Naive B cell (primary cell): Measurements from ENCODE around the gene SMIM45.

Experiments used
- ATAC-seq, 2 donors: fragments of 150-1000 bp; cut with Tn5 transposase; 2 replicates each; pipeline ENCODE4 v1.10.0; 2021; ENCODE audit warnings: low read depth in 2 of 2, mild to moderate bottlenecking in 2 of 2, moderate library complexity in 2 of 2
- DNase-seq: peaks from one replicate; pipeline ENCODE4 v3.0.0; 2022
- H3K27ac Mint-ChIP-seq, 6 donors: one replicate each; pipeline ENCODE4 v1.8.0; 2020 to 2022; ENCODE audit warnings: mild to moderate bottlenecking in 6 of 6, mixed read lengths in 6 of 6, moderate library complexity in 5 of 6, inconsistent platforms in 2 of 6
- H3K27me3 Mint-ChIP-seq, 3 donors: one replicate each; pipeline ENCODE4 v1.8.0; 2021 to 2022; ENCODE audit warnings: mixed read lengths in 3 of 3, mild to moderate bottlenecking in 1 of 3
- H3K36me3 Mint-ChIP-seq, 2 donors: one replicate each; pipeline ENCODE4 v1.8.0; 2020 to 2022; ENCODE audit warnings: mixed read lengths in 2 of 2, inconsistent platforms in 1 of 2, mild to moderate bottlenecking in 1 of 2
- H3K4me1 Mint-ChIP-seq, 3 donors: one replicate each; pipeline ENCODE4 v1.8.0; 2020 to 2022; ENCODE audit warnings: mixed read lengths in 3 of 3, inconsistent platforms in 1 of 3, mild to moderate bottlenecking in 1 of 3, moderate library complexity in 1 of 3
- H3K4me3 Mint-ChIP-seq, 8 donors: one replicate each; pipeline ENCODE4 v1.8.0; 2020 to 2022; ENCODE audit warnings: mild to moderate bottlenecking in 8 of 8, mixed read lengths in 8 of 8, moderate library complexity in 8 of 8, inconsistent platforms in 2 of 8
- H3K9me3 Mint-ChIP-seq, 7 donors: one replicate each; pipeline ENCODE4 v1.8.0; 2020 to 2022; ENCODE audit warnings: mixed read lengths in 7 of 7, mild to moderate bottlenecking in 5 of 7, inconsistent platforms in 2 of 7, moderate library complexity in 1 of 7

Gene SMIM45

GRCh38 chr22:41919357-41920224 lies 32.4 kb upstream of the SMIM45 start:
- H3K36me3 Mint-ChIP-seq: peaks cover 0 to under 1% of the 10 kb centered on the region in 2 donors
- peak overlapping the region; percentile 97 to 100 (median 99) for H3K27ac Mint-ChIP-seq
- peak; percentile 43 to 49 for ATAC-seq
- H3K4me3 Mint-ChIP-seq: peak overlapping the region; percentile 79 to 98 (median 87)
- DNase-seq: peak; percentile 88
- H3K9me3 Mint-ChIP-seq: no peaks in the 10 kb centered on the region
- H3K27me3 Mint-ChIP-seq: peaks cover 0 to 11% (median 0%) of the 10 kb centered on the region in 3 donors
- H3K4me1 Mint-ChIP-seq: peaks cover 44 to 87% (median 81%) of the 10 kb centered on the region in 3 donors

DNA sequence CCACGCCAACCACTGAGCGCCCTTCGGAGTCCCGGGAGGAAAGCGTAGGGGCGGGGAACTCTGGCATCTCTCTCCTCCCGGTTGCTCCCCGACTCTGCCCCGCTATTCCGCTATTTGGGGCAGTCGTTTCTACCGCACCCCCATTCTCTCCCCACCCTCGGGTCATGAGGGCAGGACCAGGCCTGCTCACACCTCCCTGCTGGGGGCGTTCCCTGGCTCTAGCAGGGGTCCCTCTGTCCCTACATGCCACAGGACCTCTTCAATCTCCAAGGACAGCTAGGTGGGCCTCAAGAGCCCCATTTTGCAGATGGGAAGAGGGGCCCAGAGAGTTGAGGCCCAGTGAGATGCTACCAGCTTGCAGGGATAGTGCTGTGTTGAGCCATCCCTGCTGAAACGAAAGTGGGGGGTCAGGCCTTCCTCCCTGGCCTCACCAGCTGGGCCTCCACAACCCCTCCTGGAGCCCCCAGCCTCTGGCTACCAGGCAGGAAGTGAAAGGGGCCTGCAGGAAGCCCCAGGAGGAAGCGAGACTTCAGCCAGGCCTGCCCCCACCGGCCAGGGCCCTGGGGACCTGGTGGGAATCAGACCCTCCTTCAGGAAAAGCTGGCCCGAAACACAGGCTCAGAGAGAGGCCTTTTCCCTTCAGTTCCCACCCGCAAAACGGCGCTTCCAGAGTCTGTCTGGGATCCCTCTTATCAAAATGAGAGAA lies 31.5 kb upstream of the SMIM45 start:
- Mint-ChIP-seq H3K27ac (peak overlapping the region; percentile 97 to 100 (median 99)), H3K36me3 (peaks cover 5 to 8% of the 10 kb centered on the region in 2 donors), H3K9me3 (no peaks in the 10 kb centered on the region), H3K4me1 (peaks cover 47 to 89% (median 87%) of the 10 kb centered on the region in 3 donors), H3K27me3 (peaks cover 0 to 11% (median 0%) of the 10 kb centered on the region in 3 donors), H3K4me3 (peak overlapping the region; percentile 79 to 98 (median 87))
- ATAC-seq (peak; percentile 10 to 15), DNase-seq (peak; percentile 81)

DNA sequence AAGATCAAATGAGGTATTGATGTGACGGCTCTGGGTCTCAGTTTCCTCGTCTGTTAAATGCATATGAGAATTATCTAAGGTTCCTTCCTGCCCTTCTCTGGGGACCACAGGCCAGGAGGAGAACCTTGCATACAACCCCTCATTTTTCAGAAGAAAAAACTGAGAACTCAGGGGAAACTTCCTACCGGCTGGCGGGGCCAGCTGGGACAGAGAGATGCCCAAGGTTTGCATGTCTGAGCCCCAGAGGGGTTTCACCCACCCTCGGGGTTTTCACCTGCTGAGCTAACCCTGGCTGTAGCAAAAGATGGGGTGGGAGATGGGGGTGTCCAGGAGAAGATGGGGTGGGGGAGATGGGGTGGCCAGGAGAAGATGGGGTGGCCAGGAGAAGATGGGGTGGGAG lies 29.6 kb upstream of the SMIM45 start:
- no peak for ATAC-seq
- Mint-ChIP-seq H3K4me1 (peaks cover 37 to 82% (median 78%) of the 10 kb centered on the region in 3 donors), H3K36me3 (peaks cover 5 to 15% of the 10 kb centered on the region in 2 donors), H3K27ac (peak overlapping the region; percentile 97 to 100 (median 99)), H3K9me3 (no peaks in the 10 kb centered on the region), H3K27me3 (no peaks in the 10 kb centered on the region), H3K4me3 (peak overlapping the region; percentile 54 to 98 (median 82))
- DNase-seq: no peak

DNA sequence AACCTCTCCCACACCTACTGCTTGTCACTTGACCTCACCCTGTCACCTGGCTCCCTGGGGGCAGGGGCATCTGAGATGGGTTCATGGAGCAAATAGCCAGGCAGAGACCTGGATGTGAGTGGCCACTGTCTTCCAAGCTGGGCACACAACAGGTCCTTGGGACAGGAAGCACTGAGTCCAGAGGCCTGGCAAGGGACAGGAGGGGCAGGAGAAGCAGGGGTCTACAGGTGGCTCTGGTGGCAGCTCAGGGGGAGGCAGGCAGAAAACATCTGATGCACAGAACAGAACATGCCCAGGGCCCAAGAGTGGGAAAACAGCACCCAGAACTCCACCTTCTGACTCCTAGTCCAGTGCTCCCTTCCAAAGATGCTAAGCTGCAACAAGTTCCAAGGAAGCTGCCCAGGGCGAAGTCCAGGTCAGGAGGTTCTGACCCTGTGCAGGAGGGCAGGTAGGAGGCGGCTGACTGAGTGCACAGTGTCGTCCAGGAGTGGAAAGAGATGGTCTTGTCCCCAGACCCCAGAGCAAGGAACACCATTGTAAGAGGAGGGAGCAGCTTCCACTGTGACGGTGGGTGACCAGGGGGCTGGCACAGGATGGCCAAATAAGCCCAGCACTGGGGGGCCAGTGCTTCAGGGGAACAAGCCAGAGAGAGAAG lies 28.9 kb upstream of the SMIM45 start:
- Mint-ChIP-seq H3K4me3 (peak overlapping the region; percentile 68 to 98 (median 96)), H3K4me1 (peaks cover 38 to 82% (median 78%) of the 10 kb centered on the region in 3 donors), H3K36me3 (peaks cover 5 to 15% of the 10 kb centered on the region in 2 donors), H3K9me3 (no peaks in the 10 kb centered on the region), H3K27me3 (no peaks in the 10 kb centered on the region), H3K27ac (peak overlapping the region; percentile 97 to 100 (median 99))
- ATAC-seq (no peak), DNase-seq (no peak)

- ATAC-seq (no peak), DNase-seq (no peak)
- H3K36me3 Mint-ChIP-seq: peaks cover 5 to 15% of the 10 kb centered on the region in 2 donors
- no peaks in the 10 kb centered on the region for H3K27me3 Mint-ChIP-seq
- peak overlapping the region; percentile 96 to 100 (median 99) for H3K27ac Mint-ChIP-seq
- H3K9me3 Mint-ChIP-seq: no peaks in the 10 kb centered on the region
- H3K4me1 Mint-ChIP-seq: peaks cover 41 to 82% (median 78%) of the 10 kb centered on the region in 3 donors
- H3K4me3 Mint-ChIP-seq: peak overlapping the region; percentile 89 to 98 (median 96)
Measured at GRCh38 chr22:41923595-41924276, 28.2 kb upstream of the SMIM45 start.

GRCh38 chr22:41925783-41926460 lies 26.0 kb upstream of the SMIM45 start:
- Mint-ChIP-seq H3K4me1 (peaks cover 44 to 83% (median 75%) of the 10 kb centered on the region in 3 donors), H3K9me3 (no peaks in the 10 kb centered on the region), H3K36me3 (peaks cover 5 to 15% of the 10 kb centered on the region in 2 donors), H3K27me3 (no peaks in the 10 kb centered on the region), H3K4me3 (peak overlapping the region; percentile 89 to 98 (median 96)), H3K27ac (peak overlapping the region; percentile 98 to 100 (median 99))
- peak; percentile 45 to 50 for ATAC-seq
- DNase-seq: peak; percentile 89

DNA sequence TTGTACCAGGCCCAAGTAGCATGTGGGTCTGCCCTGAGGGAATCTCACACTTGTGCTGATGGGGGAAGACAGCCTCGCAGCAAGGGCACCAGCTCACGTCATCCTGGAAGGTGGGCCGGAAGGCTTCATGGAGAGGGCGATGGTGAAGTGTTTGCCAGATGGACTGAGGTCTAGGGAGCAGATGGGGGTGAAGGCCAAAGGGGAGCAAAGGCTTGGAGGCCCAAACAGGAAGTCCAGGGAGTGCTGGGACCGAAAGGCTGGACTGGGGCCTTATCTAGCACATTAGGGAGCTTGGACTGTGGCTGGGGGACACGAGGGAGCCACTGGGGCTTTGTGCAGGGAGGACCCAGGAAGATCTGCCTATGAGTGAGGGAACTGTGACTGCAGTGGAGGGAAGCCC lies 24.1 kb upstream of the SMIM45 start:
- no peaks in the 10 kb centered on the region for H3K27me3 Mint-ChIP-seq
- peak overlapping the region; percentile 73 to 94 (median 89) for H3K4me3 Mint-ChIP-seq
- peak overlapping the region; percentile 99 to 100 (median 99) for H3K27ac Mint-ChIP-seq
- ATAC-seq (no peak), DNase-seq (no peak)
- no peaks in the 10 kb centered on the region for H3K9me3 Mint-ChIP-seq
- peaks cover 5 to 15% of the 10 kb centered on the region in 2 donors for H3K36me3 Mint-ChIP-seq
- peaks cover 53 to 80% (median 73%) of the 10 kb centered on the region in 3 donors for H3K4me1 Mint-ChIP-seq

- peaks cover 5 to 15% of the 10 kb centered on the region in 2 donors for H3K36me3 Mint-ChIP-seq
- H3K27me3 Mint-ChIP-seq: no peaks in the 10 kb centered on the region
- H3K27ac Mint-ChIP-seq: peak overlapping the region; percentile 99 to 100 (median 99)
- DNase-seq (peak; percentile 85), ATAC-seq (peak; percentile 17 to 22)
- H3K4me3 Mint-ChIP-seq: peak overlapping the region; percentile 73 to 94 (median 89)
- H3K9me3 Mint-ChIP-seq: no peaks in the 10 kb centered on the region
- H3K4me1 Mint-ChIP-seq: peaks cover 54 to 79% (median 71%) of the 10 kb centered on the region in 3 donors
Measured at GRCh38 chr22:41928593-41929417, 23.1 kb upstream of the SMIM45 start.

DNA sequence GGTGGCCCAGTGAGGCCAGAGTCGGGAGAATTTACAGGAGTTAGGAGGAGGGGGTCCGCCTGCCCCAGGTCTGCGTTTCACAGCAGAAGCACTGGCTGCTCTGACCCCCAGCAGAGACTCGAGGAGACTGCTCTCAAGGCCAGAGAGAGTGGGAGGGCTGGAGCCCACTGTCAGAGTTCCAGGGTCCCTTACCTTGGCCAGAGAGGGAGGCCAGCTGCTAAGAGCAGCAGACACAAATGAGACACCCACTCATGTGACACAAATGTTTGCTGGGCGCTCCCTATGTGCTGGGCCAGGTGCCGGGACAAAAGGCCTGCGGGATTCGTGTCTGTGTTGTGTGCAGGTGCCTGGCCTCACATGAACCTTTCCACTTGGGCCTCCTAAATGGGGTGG lies 22.5 kb upstream of the SMIM45 start:
- ATAC-seq (no peak), DNase-seq (no peak)
- Mint-ChIP-seq H3K27me3 (no peaks in the 10 kb centered on the region), H3K27ac (peak overlapping the region; percentile 99 to 100 (median 99)), H3K4me1 (peaks cover 56 to 79% (median 74%) of the 10 kb centered on the region in 3 donors), H3K36me3 (peaks cover 5 to 15% of the 10 kb centered on the region in 2 donors), H3K4me3 (peak overlapping the region; percentile 73 to 94 (median 89)), H3K9me3 (no peaks in the 10 kb centered on the region)

- Mint-ChIP-seq H3K9me3 (no peaks in the 10 kb centered on the region), H3K4me1 (peaks cover 67 to 95% (median 84%) of the 10 kb centered on the region in 3 donors), H3K4me3 (peak overlapping the region; percentile 55 to 87 (median 76)), H3K27me3 (no peaks in the 10 kb centered on the region), H3K27ac (peak overlapping the region; percentile 97 to 100 (median 98)), H3K36me3 (no peaks in the 10 kb centered on the region)
- DNase-seq (peak; percentile 77), ATAC-seq (peak; percentile 10 to 11)
Measured at GRCh38 chr22:41931701-41932269, 20.2 kb upstream of the SMIM45 start.

DNA sequence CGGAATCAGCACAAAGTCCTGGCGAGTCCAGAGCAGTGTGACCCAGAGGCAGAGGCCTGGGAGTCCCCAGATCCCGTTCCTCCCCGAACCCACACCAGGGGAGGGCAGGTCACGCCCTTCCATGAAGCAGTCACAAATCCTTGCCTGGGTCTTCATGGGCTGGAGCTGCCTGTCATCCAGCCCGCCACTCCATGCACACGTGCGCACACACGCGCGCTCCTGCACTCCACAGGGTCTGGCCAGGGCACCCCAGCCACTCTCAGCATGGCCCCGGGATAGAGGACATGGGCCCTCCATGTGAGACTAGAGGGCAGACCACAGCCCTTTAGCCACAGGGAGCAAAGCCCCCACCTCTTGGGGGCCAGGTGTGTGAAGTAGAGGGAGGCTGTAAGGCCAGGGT lies 19.6 kb upstream of the SMIM45 start:
- ATAC-seq: no peak
- Mint-ChIP-seq H3K27ac (peak overlapping the region; percentile 97 to 100 (median 98)), H3K9me3 (no peaks in the 10 kb centered on the region), H3K4me3 (peak overlapping the region in 7 of 8 donors; percentile 55 to 87 (median 73)), H3K36me3 (no peaks in the 10 kb centered on the region), H3K4me1 (peaks cover 73 to 95% (median 84%) of the 10 kb centered on the region in 3 donors), H3K27me3 (no peaks in the 10 kb centered on the region)
- no peak for DNase-seq
